GM18951 (cell line): ENCODE measurements around the gene LMOD1.
"Not testable (repeated sequence)": the region's sequence is repeated elsewhere in the genome, so short reads cannot be mapped to it uniquely, and the experiment has no call there.

Source experiments
- POLR2A ChIP-seq: IDR thresholded peaks from 4 replicates; pipeline ENCODE4 v1.6.1; 2011; ENCODE audit warnings: mild to moderate bottlenecking; ENCODE audit not compliant: insufficient read length, insufficient read depth; ENCODE audit errors: extremely low read depth
- in situ Hi-C: fragments of 300-500 bp; cut with MboI; formaldehyde crosslinking; loops from one replicate; pipeline ENCODE4 v1.12.0; 2022; ENCODE audit warnings: low sequenced_read_pairs, mixed read lengths, inconsistent platforms; ENCODE audit not compliant: unreplicated experiment

Gene LMOD1

GRCh38 chr1:201914456-201915235 lies 31.7 kb downstream of the LMOD1 start:
- no peak for TF ChIP-seq POLR2A
- in situ Hi-C loops = no loop called here

- TF ChIP-seq POLR2A = no peak
- in situ Hi-C loops = no loop called here
These were observed 33.5 kb downstream of the LMOD1 start for GRCh38 chr1:201912832-201913231.

- TF ChIP-seq POLR2A = no peak
- in situ Hi-C loops = no loop called here
These were observed 34.3 kb downstream of the LMOD1 start for GRCh38 chr1:201911826-201912571.

GRCh38 chr1:201907621-201908020 lies 38.7 kb downstream of the LMOD1 start:
- in situ Hi-C loops = no loop called here
- TF ChIP-seq POLR2A = no peak

GRCh38 chr1:201906336-201906735 lies 40.0 kb downstream of the LMOD1 start:
- in situ Hi-C loops = no loop called here
- no peak for TF ChIP-seq POLR2A

- in situ Hi-C loops = no loop called here
These were observed 41.0 kb downstream of the LMOD1 start for GRCh38 chr1:201905234-201905890.

GRCh38 chr1:201904579-201904978 lies 41.8 kb downstream of the LMOD1 start:
- no peak for TF ChIP-seq POLR2A
- in situ Hi-C loops = no loop called here

More at GRCh38 chr1:201905234-201905890, 41.0 kb downstream of the LMOD1 start:
- TF ChIP-seq POLR2A = no peak

GRCh38 chr1:201903135-201903534 lies 43.2 kb downstream of the LMOD1 start:
- in situ Hi-C loops = no loop called here
- no peak for TF ChIP-seq POLR2A

GRCh38 chr1:201902198-201902597 lies 44.1 kb downstream of the LMOD1 start:
- no peak for TF ChIP-seq POLR2A
- in situ Hi-C loops = no loop called here

GRCh38 chr1:201901036-201901435 lies 45.3 kb downstream of the LMOD1 start:
- in situ Hi-C loops = not testable (repeated sequence)

- in situ Hi-C loops = no loop called here
- no peak for TF ChIP-seq POLR2A
These were observed 45.9 kb downstream of the LMOD1 start for GRCh38 chr1:201900476-201900875.

GRCh38 chr1:201899683-201900429 lies 46.5 kb downstream of the LMOD1 start:
- in situ Hi-C loops = loop anchor here (10.0 kb wide), 1 partner anchor 225 kb away; the partner anchor contains the start of gene GPR37L1
- no peak for TF ChIP-seq POLR2A

GRCh38 chr1:201898992-201899391 lies 47.4 kb downstream of the LMOD1 start:
- in situ Hi-C loops = loop anchor here (10.0 kb wide), 1 partner anchor 226 kb away; the partner anchor contains the start of gene GPR37L1

More at GRCh38 chr1:201898992-201899391, 47.4 kb downstream of the LMOD1 start:
- no peak for TF ChIP-seq POLR2A
